GM12892 (cell line): ENCODE results near the gene SCAMP4.

Experiments used
- DNase-seq: peaks from one replicate; pipeline ENCODE4 v3.0.0; 2011; ENCODE audit not compliant: insufficient read length
- FAIRE-seq: peaks from 2 replicates; lab custom pipeline; 2011; peaks lifted over from hg19 to GRCh38; lab: Jason Lieb, UNC
- POLR2A ChIP-seq: IDR thresholded peaks from 2 replicates; pipeline ENCODE4 v1.6.1; 2011; ENCODE audit warnings: low read depth, low read length, control low read depth
- POLR2AphosphoS5 ChIP-seq: IDR thresholded peaks from 2 replicates; pipeline ENCODE4 v1.6.1; 2011; ENCODE audit warnings: low read depth, low read length, control low read depth
- TAF1 ChIP-seq: IDR thresholded peaks from 2 replicates; pipeline ENCODE4 v1.6.1; 2011; ENCODE audit warnings: low read depth, mild to moderate bottlenecking, control low read depth, low read length, borderline replicate concordance

Gene SCAMP4

GRCh38 chr19:1911098-1911497, 5.9 kb downstream of the SCAMP4 start:
- FAIRE-seq (no peak), DNase-seq (no peak)
- no peak for TF ChIP-seq POLR2AphosphoS5
- TF ChIP-seq POLR2A = no peak
- TF ChIP-seq TAF1 = no peak

- TF ChIP-seq TAF1 = no peak
- no peak for TF ChIP-seq POLR2A
- no peak for TF ChIP-seq POLR2AphosphoS5
- no peak for DNase-seq
- FAIRE-seq = no peak
These were observed 6.8 kb downstream of the SCAMP4 start for GRCh38 chr19:1911995-1912394.

- FAIRE-seq (no peak), DNase-seq (no peak)
- no peak for TF ChIP-seq TAF1
These were observed 7.7 kb downstream of the SCAMP4 start for GRCh38 chr19:1912760-1913505.

GRCh38 chr19:1913781-1914577, 8.8 kb downstream of the SCAMP4 start:
- TF ChIP-seq POLR2A (no peak), TAF1 (no peak), POLR2AphosphoS5 (no peak)
- no peak for FAIRE-seq
- DNase-seq = no peak

GRCh38 chr19:1914826-1915341, 9.7 kb downstream of the SCAMP4 start:
- TF ChIP-seq TAF1 (no peak), POLR2AphosphoS5 (no peak), POLR2A (no peak)
- no peak for FAIRE-seq
- no peak for DNase-seq

GRCh38 chr19:1917146-1917545, 11.9 kb downstream of the SCAMP4 start:
- DNase-seq (no peak), FAIRE-seq (no peak)

GRCh38 chr19:1917926-1918325, 12.7 kb downstream of the SCAMP4 start:
- no peak for DNase-seq
- TF ChIP-seq POLR2A = no peak
- no peak for TF ChIP-seq TAF1
- TF ChIP-seq POLR2AphosphoS5 = no peak
- no peak for FAIRE-seq

More at GRCh38 chr19:1917146-1917545, 11.9 kb downstream of the SCAMP4 start:
- no peak for TF ChIP-seq POLR2AphosphoS5
- TF ChIP-seq POLR2A = no peak
- no peak for TF ChIP-seq TAF1

- DNase-seq = no peak
- FAIRE-seq = no peak
- TF ChIP-seq POLR2AphosphoS5 (no peak), POLR2A (no peak), TAF1 (no peak)
These were observed 13.8 kb downstream of the SCAMP4 start for GRCh38 chr19:1918975-1919374.

GRCh38 chr19:1920644-1921043, 15.4 kb downstream of the SCAMP4 start:
- TF ChIP-seq TAF1 = no peak
- no peak for TF ChIP-seq POLR2AphosphoS5
- TF ChIP-seq POLR2A = no peak
- DNase-seq = no peak
- FAIRE-seq = no peak

GRCh38 chr19:1921326-1921725, 16.1 kb downstream of the SCAMP4 start:
- DNase-seq = no peak
- no peak for TF ChIP-seq POLR2AphosphoS5
- TF ChIP-seq TAF1 = no peak
- no peak for TF ChIP-seq POLR2A
- no peak for FAIRE-seq

- FAIRE-seq (no peak), DNase-seq (no peak)
- no peak for TF ChIP-seq POLR2AphosphoS5
- no peak for TF ChIP-seq POLR2A
- TF ChIP-seq TAF1 = no peak
These were observed 16.6 kb downstream of the SCAMP4 start for GRCh38 chr19:1921825-1922224.

GRCh38 chr19:1922803-1923202, 17.6 kb downstream of the SCAMP4 start:
- no peak for DNase-seq
- no peak for FAIRE-seq
- no peak for TF ChIP-seq POLR2A
- no peak for TF ChIP-seq POLR2AphosphoS5
- no peak for TF ChIP-seq TAF1
